ENCODE measurements around the gene DMKN. TPM values are rescaled to one million over a fixed set of nuclear protein-coding genes. Genes with fewer than 3 reads are reported as not detected.

DMKN gene
- total and polyA plus RNA-seq, 4 donors, result 1.4 to 9.4 (median 2.4) TPM

DNA sequence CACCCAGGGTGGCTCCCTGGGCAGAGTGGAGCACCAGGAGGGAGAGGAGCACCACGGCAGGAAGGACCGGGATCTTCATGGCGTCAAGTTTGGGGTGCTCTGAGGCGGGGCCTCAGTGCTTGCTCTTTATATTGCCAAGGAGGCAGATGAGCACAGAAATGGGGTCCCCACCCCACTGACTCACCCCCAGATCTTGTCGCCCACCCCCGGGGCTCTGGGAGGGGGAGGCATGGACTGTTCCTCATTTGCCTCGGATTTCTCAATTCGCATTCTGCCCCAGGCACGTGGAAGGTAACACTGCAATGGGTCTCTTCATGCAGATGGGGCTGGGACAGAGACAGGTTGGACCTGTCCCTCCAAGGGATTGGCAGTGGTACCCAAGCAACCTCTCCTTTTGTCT is 23.1 kb downstream of the DMKN start, which contains the start of gene KRTDAP:
KRTDAP (minus strand) TSS at position 101 of the 400 bp plus-strand sequence; CDS start at position 79, 22 bp downstream.
- Histone ChIP-seq H3K9me3 (ENCODE audit: control insufficient read depth in 4 of 4, low read length in 3 of 4) (no peaks in the 10 kb centered on the region), H3K9ac (ENCODE audit: low read depth in 1 of 2, low read length in 2 of 2) (no peak within 1 kb of the TSS), H3K36me3 (ENCODE audit: control insufficient read depth in 4 of 4, insufficient read depth in 3 of 4, low read depth in 1 of 4, low read length in 3 of 4) (peaks cover 0 to 1% (median 0%) of the 10 kb centered on the region in 4 donors), H3K4me3 (ENCODE audit: low read depth in 1 of 3, low read length in 3 of 3) (no peak within 1 kb of the TSS), H3K27me3 (ENCODE audit: control insufficient read depth in 4 of 4, insufficient read depth in 4 of 4, low read length in 3 of 4) (no peaks in the 10 kb centered on the region), H3K4me1 (ENCODE audit: control insufficient read depth in 4 of 4, insufficient read depth in 4 of 4, low read length in 3 of 4) (peaks cover 0 to 10% (median 4%) of the 10 kb centered on the region in 4 donors), H3K27ac (ENCODE audit: low read depth in 1 of 2, low read length in 2 of 2) (no peak within 1 kb of the TSS)
- TF ChIP-seq, protein P1, sequence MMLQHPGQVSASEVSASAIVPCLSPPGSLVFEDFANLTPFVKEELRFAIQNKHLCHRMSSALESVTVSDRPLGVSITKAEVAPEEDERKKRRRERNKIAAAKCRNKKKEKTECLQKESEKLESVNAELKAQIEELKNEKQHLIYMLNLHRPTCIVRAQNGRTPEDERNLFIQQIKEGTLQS (IDR thresholded peaks at IDR 0.05), result no peak
- TF ChIP-seq, protein P2, sequence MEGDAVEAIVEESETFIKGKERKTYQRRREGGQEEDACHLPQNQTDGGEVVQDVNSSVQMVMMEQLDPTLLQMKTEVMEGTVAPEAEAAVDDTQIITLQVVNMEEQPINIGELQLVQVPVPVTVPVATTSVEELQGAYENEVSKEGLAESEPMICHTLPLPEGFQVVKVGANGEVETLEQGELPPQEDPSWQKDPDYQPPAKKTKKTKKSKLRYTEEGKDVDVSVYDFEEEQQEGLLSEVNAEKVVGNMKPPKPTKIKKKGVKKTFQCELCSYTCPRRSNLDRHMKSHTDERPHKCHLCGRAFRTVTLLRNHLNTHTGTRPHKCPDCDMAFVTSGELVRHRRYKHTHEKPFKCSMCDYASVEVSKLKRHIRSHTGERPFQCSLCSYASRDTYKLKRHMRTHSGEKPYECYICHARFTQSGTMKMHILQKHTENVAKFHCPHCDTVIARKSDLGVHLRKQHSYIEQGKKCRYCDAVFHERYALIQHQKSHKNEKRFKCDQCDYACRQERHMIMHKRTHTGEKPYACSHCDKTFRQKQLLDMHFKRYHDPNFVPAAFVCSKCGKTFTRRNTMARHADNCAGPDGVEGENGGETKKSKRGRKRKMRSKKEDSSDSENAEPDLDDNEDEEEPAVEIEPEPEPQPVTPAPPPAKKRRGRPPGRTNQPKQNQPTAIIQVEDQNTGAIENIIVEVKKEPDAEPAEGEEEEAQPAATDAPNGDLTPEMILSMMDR (IDR thresholded peaks at IDR 0.05; ENCODE audit: low read depth, low read length, missing input control), result no peak
- no peak for TF ChIP-seq HNF4A (conservative IDR thresholded peaks at IDR 0.05)
- no peak for TF ChIP-seq FOXA1 (IDR thresholded peaks at IDR 0.05)
- no peak for TF ChIP-seq HNF4G (IDR thresholded peaks at IDR 0.05)
- no peak for TF ChIP-seq REST (IDR thresholded peaks at IDR 0.05)
- no peak for TF ChIP-seq SP1 (IDR thresholded peaks at IDR 0.05)
- no peak for TF ChIP-seq EGR1 (IDR thresholded peaks at IDR 0.05; ENCODE audit: low read depth in 2 of 2)
- TF ChIP-seq FOXA2 (IDR thresholded peaks at IDR 0.05), result no peak
- no peak for TF ChIP-seq TAF1 (conservative IDR thresholded peaks at IDR 0.05)
- no peak for TF ChIP-seq MAX (IDR thresholded peaks at IDR 0.05)
- no peak for TF ChIP-seq ZBTB33 (IDR thresholded peaks at IDR 0.05)
- no peak for TF ChIP-seq RXRA (IDR thresholded peaks at IDR 0.05)
- no peak for TF ChIP-seq YY1 (IDR thresholded peaks at IDR 0.05)
- no peak for TF ChIP-seq RAD21 (IDR thresholded peaks at IDR 0.05)
- no peak for TF ChIP-seq JUND (IDR thresholded peaks at IDR 0.05)
- no peak for DNase-seq (ENCODE audit: low spot score)
- 92% methylated on average over 9 of the region's 9 CpGs for WGBS

DNA sequence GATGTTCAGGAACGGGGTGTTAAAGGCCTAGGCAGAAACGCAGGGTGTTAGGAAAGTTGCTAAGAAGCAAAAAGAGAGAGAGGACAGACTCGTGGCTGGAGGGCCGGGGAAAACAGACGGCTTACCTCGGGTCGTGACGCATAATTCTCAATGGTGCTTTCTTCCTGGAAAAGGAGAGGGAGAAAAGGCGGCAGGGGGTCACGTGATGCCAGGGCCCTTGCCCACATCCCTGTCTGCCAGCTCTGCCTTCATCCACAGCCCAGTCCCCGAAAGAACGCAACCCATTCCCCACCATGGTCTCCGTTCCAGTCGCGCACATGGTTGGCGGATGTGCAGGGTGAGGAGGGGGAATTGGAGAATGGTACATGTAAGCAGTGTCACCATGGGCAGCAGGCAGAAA is 24.8 kb downstream of the DMKN start:
- Histone ChIP-seq H3K27ac (ENCODE audit: low read depth in 1 of 2, low read length in 2 of 2) (no peak overlapping the region), H3K9me3 (ENCODE audit: control insufficient read depth in 4 of 4, low read length in 3 of 4) (no peaks in the 10 kb centered on the region), H3K36me3 (ENCODE audit: control insufficient read depth in 4 of 4, insufficient read depth in 3 of 4, low read depth in 1 of 4, low read length in 3 of 4) (peaks cover 0 to 1% (median 0%) of the 10 kb centered on the region in 4 donors), H3K27me3 (ENCODE audit: control insufficient read depth in 4 of 4, insufficient read depth in 4 of 4, low read length in 3 of 4) (no peaks in the 10 kb centered on the region), H3K4me1 (ENCODE audit: control insufficient read depth in 4 of 4, insufficient read depth in 4 of 4, low read length in 3 of 4) (peaks cover 0 to 15% (median 7%) of the 10 kb centered on the region in 4 donors), H3K9ac (ENCODE audit: low read depth in 1 of 2, low read length in 2 of 2) (no peak overlapping the region), H3K4me3 (ENCODE audit: low read depth in 1 of 3, low read length in 3 of 3) (no peak overlapping the region)
- 95% methylated on average over 16 of the region's 16 CpGs for WGBS
- TF ChIP-seq GABPA (IDR thresholded peaks at IDR 0.05 in 1 of 2, conservative IDR thresholded peaks at IDR 0.05 in 1 of 2) (no peak), HNF4G (IDR thresholded peaks at IDR 0.05) (no peak), NR2F2 (IDR thresholded peaks at IDR 0.05) (no peak), FOXA1 (IDR thresholded peaks at IDR 0.05) (no peak), ZBTB33 (IDR thresholded peaks at IDR 0.05) (no peak), FOXA2 (IDR thresholded peaks at IDR 0.05) (no peak), HNF4A (conservative IDR thresholded peaks at IDR 0.05) (no peak), TAF1 (conservative IDR thresholded peaks at IDR 0.05) (no peak)
- TF ChIP-seq, protein P1 (IDR thresholded peaks at IDR 0.05), result no peak
- no peak for DNase-seq (ENCODE audit: low spot score)
